ENCODE results near the gene ZNF799.
A peak's percentile ranks its signal among the peaks of the same experiment; 100 is the strongest.
"Not testable (repeated sequence)": the region's sequence is repeated elsewhere in the genome, so short reads cannot be mapped to it uniquely, and the experiment has no call there.

Gene ZNF799

GRCh38 chr19:12365236-12366162 lies 35.6 kb downstream of the ZNF799 start, which contains the start of gene ZNF442:
TSS of gene ZNF442 (minus strand) at chr19:12365683. CDS start at chr19:12363631, 2,052 bp downstream.
- H3K4me3 ChIP-seq (ENCODE audit: low read length): peak within 1 kb of the TSS; percentile 70
- DNase-seq (ENCODE audit: low read depth, low spot score): peak; percentile 96

- DNase-seq (ENCODE audit: low read depth, low spot score): no peak
- H3K4me3 ChIP-seq (ENCODE audit: low read length): peak overlapping the region; percentile 70
These were observed 36.5 kb downstream of the ZNF799 start for GRCh38 chr19:12364391-12365235.

GRCh38 chr19:12362236-12362635 lies 38.8 kb downstream of the ZNF799 start:
- not testable (repeated sequence) for H3K4me3 ChIP-seq (ENCODE audit: low read length); DNase-seq (ENCODE audit: low read depth, low spot score)

- H3K4me3 ChIP-seq (ENCODE audit: low read length): no peak overlapping the region
- no peak for DNase-seq (ENCODE audit: low read depth, low spot score)
These were observed 47.7 kb downstream of the ZNF799 start for GRCh38 chr19:12353375-12353774.

- DNase-seq (ENCODE audit: low read depth, low spot score): no peak
- no peak overlapping the region for H3K4me3 ChIP-seq (ENCODE audit: low read length)
These were observed 50.2 kb downstream of the ZNF799 start for GRCh38 chr19:12350890-12351197.

GRCh38 chr19:12350185-12350889 lies 50.7 kb downstream of the ZNF799 start:
- no peak overlapping the region for H3K4me3 ChIP-seq (ENCODE audit: low read length)
- DNase-seq (ENCODE audit: low read depth, low spot score): no peak

GRCh38 chr19:12346896-12347295 lies 54.2 kb downstream of the ZNF799 start:
- H3K4me3 ChIP-seq (ENCODE audit: low read length): no peak overlapping the region
- no peak for DNase-seq (ENCODE audit: low read depth, low spot score)

- no peak for DNase-seq (ENCODE audit: low read depth, low spot score)
- no peak overlapping the region for H3K4me3 ChIP-seq (ENCODE audit: low read length)
These were observed 55.9 kb downstream of the ZNF799 start for GRCh38 chr19:12345197-12345596.
